ENCODE data around the gene GRK5.

GRK5 gene

DNA sequence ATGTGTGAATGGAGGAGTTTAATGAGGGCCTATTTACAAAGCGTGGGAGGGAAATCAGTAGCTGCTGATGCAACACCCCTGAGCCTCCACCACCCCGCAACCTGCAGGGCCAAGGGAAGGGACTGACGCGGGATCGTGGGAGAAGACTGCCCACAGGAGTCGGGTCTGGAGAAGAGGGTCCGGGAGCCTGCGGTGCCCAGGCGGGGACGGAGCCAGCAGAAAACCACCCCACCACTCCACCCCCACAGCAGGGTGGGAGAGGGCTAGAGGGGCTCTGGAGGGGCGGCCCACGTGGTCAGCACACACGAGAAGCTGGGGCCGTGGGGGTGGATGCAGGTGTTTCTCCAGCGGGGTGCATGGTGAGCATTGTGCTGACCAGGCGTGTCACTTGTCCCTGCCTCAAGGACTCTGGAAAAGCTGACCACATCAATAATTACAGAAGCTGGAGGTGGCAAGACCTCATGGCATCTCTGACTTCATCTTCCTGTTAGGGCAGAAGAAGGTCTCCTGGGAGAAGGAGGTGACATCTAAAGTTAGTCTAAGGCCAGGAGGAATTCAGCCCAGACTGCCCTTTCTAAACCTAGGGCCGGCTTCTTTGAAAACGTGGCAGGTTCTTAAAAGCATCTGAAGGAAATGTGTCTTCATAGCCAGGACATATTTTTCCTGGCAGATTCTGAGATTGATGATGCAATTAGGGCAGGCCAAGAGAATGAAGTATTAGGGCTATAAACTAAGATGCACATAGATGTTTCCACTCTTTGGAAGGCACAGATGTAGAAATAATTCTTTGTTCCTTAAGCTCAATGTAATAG, 184.3 kb downstream of the GRK5 start:
- no peak for DNase-seq

DNA sequence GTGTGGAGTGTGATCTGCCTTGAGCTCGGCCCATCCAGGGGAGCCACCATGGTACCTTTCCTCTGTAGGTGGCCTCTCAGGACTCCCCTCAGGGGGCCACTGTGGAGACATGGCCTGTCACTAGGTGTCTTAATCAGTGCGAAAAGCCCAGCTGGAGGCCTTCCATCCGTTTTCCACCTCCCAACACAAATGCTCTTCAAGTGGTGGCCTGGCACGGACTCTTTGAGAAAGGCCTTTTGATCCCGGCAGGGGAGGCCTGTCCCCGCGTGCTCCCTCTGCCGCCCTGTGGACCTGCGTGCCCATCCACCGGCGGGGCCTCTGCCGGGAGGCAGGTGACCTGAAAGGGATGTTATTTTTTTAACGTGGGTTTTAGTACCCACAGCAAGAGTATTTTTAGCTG, 185.6 kb downstream of the GRK5 start:
- DNase-seq: no peak

DNA sequence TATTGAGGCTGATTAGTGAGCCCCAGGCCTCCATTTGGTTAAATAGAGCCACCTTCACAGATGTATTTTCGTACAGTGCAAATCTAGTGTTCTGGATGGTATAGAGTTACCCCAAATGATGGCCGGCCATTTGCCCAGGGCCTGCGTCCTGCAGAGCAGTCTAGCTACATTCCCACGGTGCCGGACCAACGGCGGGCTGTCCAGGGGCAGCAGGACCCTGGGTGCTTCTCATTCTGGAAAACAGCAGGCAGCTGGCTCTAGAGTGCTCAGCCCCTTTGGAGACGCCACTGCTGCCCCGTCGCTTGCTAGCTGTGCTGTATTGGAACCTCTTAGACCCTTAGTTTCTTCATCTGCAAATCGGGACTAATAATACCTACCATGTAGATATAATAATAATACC, 186.1 kb downstream of the GRK5 start:
- no peak for DNase-seq

DNA sequence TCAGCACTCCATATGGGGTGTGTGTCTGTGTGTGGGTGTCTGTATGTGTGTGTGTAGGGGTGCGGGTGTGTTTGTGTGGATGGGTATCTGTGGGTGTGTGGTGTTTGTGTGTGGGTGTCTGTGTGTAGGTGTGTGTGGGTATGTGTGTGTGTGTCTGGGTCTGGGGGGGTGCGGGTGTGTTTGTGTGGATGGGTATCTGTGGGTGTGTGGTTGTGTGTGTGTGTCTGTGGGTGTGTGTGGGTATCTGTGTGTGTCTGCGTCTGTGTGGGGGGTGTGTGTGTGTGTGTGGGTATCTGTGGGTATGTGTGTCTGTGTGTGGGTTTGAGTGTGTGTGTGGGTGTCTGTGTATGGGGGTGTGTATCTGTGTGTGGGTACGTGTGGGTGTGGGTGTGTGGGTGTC, 186.5 kb downstream of the GRK5 start:
- no peak for DNase-seq

DNA sequence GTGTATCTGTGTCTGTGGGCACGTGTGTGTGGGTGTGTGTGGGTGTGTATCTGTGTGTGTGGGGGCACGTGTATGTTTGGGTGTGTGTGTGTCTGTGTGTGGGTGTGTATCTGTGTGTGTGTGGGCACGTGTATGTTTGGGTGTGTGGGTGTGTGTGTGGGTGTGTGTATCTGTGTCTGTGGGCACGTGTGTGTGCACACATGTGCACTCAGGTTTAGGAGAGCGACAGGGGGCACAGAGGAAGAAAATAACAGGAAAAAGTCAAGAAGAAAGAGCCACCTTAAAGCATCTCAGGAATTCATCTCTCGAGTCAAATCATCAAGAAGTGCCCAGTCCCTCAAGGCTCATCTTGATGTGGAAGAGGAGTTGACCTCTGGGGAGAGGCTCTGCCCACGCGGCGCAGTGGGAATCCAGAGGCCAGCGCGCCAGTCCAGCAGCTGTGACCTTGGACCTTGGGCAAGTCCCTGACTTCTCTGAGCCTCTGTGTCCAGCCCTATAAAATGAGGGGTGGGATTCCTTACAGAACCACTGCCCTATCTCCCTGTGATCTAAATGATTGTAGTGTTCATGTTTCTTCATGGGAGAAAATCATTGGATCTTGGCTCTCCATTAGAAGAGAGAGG, 187.4 kb downstream of the GRK5 start:
- DNase-seq: no peak

DNA sequence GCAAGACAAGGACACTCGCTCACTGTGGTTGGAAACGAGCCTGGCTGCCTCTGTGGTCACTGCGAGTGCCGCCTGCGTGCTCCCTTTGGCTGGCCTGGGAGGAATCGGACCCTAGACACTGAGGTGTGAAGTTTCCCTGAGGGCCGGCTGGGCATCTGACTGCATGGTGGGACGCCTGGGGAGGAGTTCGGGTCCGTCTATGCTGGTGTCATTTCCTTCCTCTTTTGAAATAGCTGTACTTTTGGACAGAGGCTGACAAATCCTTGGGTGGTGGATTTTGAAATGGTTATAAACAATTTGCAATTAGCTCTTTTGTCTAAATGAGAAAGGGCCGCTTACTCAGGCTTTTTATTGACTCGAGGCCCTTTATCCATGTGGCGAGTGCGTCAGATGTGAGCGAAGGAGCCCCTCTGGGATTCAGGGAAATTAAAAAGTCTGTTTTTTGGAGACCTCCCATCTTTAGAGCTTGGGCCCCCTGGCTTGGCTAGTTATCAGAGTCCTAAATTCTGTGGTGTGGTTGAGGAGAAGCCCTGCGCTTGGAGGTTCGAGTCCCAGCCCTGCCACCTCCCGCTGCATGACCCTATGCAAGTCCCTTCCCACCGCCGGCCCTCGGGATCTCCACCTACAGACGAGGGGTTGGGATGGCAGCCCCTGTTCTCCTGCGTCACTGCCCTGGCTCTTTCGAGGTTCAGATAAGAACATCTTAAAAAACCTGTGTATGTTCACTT, 188.1 kb downstream of the GRK5 start:
- DNase-seq: peak; percentile 47

DNA sequence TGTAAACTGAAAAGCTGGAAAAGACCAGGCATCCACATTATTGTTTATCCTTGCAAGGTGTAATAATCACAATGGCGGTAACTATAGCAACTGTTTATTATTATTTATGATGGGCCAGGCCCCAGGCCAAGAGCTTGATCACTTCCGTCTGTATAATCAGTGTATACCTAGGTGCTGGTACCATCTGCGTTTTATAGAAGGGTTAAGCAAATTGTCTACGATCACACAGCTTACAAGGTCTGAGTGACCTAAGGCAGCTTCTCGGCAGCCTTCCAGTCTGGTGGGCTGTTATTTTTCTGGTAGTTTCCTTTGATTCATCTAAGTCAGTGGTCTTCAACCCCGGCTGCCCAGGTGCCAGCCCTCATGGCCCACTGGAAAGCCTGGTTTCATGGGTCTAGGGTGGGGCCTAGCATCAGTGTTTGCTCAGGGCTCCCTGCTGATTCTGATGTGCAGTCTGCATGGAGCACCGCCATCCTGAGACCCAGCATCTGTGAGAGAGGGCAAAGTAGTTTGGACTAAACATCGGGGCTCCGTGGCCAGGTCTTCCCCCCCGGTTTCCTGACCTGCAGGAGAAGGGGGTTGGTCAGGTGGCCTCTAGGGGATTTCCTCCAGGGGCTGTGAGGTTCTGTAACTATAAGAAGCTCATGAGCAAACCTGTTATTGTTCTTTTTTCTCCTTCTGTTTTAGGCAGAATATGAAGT, 188.8 kb downstream of the GRK5 start:
- no peak for DNase-seq

DNA sequence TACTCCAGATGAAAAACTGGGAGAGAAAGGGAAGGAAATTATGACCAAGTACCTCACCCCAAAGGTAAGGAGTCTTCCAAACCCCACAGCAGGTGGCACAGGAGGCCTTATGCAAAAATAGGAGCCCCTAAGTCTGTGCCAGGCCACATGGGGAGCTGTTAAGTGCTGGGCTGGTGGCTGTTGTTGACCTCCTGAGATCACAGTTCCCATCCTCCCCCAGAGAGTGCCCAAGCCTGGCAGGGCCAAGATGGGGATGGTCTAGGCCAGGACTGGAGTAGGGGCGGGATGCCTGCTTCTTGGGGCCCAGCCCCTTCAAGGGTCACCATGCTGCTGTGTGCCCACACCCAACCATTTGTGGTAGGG, 189.3 kb downstream of the GRK5 start:
- DNase-seq: no peak

DNA sequence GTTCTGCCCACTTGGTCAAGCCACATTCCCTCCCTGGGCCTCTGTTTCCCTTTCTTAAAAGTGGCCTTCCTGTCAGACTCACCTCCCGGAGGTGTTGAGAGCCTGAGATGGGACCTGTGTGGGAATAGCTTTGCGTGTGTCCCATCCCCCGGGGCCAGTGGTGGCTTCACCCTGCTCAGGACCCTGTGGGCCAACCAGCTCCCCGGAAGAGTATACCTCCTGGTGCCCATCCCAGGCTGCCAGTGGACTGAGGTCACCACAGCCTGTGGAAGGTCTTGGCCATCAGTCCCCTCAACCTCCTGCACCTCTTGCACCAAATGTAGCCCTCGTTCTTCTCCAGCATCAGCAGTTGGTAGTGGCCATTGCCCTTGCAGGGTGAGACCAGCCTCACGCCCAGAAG, 190.0 kb downstream of the GRK5 start:
- no peak for DNase-seq

DNA sequence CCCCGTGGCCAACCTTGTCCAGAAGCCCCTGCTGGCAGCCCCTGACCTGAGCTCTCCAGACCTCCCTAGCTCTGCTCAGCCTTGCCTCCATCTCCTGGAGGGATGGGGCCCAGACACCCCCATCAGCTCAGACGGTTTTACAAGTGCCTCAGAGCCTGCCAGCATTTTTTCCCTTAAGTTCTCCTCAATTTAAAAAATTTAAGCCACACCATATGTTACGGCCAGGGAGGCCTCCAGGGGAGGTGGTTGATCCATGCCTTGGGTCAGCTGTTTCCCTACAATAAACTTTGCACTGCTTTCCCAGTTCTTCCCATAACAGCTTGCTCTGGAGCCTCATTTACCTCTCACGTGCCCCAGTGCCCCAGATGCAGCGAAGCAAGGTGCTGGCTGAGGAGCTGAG, 191.6 kb downstream of the GRK5 start:
- DNase-seq: no peak

DNA sequence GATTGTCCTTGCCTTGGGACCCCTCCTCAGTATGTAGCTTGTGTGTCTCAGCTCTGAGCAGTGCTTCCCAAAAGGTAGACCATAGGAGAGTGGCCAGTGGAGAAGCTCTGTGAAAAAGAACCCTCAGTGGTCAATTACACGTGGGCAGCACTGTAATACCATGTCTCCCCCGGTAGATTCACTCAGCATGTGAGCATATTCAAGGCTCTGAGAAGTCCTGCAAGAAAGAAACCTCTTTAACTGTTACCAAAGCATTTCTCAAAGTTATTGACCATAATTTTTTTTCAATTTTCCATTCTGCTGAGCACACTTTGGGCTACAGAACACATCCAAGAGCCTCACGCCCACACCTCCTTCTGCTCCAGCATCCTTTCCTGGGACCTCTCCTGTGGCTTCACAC, 192.1 kb downstream of the GRK5 start:
- DNase-seq: no peak

DNA sequence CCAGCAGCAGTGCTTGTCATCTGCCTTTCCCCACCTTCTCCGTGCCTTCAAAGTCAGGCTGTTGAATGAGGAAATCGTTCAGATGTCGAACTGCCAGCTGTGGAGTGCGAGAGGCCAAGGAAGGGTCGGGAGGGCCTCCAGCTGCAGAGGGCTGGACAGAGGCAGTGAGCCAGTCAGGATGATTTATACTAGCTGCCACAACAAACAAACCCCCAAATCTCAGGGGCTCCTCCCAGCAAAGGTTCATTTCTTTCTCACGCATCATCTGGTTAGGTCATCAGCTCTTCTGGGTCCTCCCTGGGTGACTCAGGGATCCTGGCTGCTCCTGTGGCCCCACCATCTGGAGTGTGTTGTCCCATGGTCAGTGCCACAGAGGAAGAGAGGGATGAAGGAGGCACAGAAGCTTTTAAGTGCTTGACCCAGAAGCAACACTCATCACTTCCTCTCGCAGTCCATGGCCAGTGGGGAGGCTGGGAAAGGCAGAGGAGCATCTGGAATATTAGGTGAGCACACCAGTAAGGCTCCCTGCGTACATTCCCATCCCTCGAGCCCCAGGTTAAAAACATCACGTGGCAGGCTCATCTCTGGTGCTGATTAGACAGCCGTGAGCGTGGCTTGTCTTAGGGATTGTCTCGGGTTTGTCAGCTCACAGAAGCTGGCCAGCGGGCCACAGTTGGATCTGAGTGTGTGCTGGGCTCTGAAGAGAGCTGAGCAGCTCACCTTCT, 194.5 kb downstream of the GRK5 start:
- no peak for DNase-seq

DNA sequence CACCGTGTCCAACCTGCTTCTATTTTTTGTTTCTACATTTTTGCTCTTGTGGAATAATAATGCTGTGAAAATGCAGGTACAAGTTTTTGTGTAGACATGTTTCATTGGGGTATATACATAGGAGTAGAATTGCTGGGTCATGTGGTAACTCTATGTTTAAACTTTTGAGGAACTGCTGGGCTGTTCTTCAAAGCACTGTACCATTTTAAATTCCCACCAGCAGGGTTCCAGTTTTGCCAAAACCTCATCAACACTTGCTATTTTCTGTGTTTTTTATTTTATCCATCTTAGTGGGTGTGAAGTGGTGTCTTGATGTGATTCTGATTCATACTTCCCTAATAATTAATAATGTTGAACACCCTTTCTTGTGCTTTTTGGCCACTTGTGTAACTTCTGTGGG, 196.6 kb downstream of the GRK5 start:
- DNase-seq: no peak

DNA sequence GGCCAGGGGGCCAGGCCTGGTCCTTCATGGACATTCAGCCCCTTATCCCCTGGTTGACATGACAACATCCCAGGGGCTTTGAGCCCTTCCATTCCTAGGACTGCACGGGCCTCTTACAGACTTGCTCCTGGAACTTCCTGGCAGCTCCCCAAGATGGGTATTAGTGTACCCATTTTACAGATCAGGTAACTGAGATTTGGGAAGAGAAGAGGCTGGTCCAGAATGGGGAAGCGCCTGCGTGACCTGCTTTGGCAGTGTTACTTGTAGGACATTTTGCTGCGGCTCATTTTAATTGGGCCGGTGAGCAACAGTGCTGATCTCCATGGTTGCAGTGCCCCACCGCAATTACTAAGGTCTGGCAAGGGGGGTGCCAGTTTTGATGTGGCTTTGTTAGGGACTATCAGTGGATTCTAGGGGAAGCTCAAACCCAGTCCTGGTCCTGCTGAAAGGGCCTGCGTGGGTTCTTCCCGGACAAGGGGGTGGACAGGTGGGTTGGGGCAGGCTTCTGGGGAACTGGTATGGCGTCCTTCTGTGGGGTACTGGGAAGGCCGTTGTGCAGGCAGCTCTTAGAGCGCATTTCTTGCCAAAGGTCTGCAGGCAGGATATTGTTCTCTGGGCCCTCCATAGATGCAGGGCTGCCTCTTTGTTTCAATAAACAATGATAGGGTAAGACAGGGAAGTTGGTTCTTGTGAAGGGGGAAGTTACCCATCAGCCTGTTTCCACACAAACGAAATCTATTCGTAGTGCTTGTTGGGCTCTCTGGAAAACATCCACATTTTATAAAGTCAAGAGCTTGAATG, 197.5 kb downstream of the GRK5 start:
- no peak for DNase-seq

DNA sequence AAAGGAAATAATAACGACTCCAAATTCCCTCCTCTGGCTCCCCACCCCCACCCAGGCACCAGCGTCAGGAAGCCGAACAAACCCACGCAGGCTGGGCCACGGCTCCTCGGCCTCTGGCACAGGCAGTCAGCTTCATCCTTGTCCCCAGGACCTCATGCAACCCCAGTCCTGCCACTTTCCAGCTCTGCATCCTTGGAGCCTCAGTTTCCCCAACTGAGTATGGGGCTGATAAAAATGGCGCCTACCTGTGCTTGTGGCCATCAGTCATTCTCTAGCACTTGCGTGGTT, 198.1 kb downstream of the GRK5 start:
- DNase-seq: no peak

DNA sequence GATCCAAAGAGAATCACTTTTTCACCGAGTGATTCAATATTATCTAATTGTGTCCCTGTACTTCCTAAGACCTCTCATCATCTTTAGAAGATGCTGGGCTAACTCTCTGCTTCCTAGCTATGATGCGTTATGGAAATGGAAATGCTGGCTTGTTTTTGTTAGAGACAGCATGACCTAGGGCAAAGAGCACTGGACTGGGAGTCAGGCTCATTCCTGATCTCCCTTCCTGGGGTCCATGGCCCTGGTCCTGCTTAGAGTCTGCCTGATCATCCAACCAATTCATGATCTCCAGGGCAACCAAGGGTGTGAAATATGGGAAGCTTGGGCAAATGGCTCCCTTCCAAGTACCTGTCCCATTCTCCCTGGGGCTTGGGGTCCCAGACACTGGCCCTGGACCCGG, 198.8 kb downstream of the GRK5 start:
- DNase-seq: no peak

DNA sequence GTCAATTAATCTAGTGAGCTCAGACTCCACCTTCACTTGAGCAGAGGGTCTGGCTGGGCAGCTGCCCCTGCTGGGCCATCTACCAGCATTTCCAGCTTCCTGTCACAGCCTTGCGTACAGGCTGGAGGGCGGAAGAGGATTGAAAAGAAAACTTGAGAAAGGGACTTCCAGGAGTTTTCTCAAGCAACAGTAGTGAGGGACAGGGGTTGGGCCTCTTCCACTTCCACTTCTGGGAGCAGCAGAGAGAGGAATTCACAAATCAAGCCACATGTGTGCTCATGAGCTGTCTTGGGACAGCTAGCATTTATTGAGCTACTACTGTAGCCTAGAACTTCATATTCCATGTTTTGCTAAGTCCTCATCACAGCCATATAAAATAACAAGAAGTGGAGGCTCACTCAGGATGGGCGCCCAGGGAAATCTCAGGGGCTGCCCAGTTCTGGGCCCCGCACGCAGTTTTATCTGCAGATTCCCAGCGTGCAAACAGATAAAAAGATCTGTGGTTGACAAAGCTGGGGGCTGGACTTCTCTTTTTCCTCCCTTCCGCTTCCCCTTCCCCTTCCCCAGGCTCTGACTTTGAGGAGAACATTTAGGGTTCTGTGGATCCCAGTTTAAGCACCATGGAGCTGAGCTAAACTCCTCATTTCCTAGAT, 199.4 kb downstream of the GRK5 start:
- DNase-seq: no peak

DNA sequence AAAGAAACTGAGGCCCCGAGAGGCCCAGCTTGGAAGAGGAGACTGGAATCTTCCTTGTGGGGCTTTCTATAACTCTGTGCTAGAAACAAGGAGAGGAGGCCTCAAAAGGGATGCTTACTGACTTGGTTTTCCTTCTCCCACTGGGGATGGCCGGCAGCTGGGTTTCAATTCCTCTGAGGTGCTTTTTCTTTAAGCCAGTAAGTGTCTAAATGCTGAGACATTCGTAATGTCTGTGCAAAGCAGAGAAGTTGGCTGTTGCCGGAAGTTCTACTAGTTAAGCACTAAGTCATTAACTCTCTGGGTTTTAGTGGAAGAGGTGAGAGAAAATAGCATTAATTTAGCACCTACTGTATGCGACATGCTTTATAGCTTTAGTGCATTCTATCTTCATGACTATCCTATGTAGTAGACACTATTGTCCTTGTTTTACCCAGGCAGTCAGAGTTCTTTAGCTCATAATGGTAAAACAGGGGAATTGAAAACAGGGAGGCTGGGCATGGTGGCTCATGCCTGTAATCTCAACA, 199.9 kb downstream of the GRK5 start:
- DNase-seq: no peak

DNA sequence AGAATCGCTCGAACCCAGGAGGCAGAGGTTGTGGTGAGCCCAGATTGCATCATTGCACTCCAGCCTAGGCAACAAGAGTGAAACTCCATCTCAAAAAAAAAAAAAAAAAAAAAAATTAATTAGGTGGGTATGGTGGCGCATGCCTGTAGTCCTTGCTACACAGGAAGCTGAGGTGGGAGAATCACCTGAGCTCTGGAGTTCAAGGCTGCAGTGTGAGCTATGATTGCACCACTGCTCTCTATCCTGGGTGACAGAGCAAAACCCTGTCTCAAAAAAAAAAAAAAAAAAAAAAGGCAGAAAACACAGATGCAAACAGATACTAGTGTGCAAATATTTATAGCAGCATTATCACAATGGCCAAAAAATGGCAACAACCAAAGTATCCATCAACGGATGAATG, 200.7 kb downstream of the GRK5 start:
- DNase-seq: no peak

DNA sequence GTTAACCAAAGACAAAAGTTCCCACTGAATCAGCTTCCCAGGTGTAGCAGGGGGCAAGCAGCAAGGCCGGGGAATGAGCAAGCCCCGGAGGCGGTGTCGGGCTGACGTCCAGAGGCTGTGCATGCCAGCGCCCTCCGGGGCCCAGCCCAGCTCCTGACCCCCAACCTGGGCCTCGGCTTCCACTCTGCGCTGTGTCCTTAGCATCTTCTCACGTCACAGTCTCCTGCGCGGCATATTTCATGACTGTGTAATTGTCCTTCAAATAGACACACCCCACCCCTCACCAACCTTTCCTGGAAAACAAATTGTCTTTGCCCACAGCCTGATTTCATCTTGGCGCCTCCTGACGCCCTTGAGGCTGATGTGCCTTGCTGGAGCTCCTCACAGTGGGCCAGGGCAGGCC, 201.6 kb downstream of the GRK5 start:
- DNase-seq: no peak

DNA sequence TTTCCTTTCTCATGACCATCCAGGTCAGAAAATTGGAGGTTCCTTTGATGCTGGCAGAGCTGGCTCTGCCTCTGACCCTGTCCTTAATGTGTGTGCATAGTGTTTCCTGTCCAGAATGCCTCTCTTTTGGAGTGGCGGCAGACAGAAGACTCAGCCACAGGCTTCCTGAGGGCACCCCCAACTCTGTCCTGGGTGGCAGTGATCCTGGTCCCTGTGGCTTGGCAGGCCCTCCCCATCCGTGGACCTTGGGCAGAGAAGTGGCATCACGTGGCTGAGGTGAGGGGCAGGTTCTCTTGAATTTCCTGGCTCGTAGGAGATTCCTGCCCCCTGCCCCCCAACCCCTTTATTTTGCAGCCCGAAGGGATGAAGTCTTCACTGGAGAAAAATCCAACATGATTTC, 202.0 kb downstream of the GRK5 start:
- DNase-seq: no peak

DNA sequence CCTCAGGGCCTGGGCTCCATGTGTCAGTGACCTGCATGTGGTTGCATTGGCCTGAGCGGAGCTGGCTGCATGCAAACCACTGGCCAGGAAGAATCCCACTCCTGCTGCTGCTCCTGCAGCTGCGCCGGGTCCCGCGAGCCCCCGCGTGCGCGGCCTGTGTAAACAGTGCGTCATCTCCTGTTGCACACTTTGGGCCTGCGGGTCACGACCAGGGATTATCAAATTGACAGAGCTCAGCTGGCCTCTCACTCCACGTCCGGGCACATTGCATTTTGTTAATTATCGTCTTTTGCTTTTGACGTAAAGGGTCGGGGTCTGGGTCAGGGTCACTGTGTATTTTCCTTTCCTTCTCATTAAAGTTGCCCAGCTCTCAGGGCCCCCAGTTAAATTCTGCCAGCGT, 202.5 kb downstream of the GRK5 start:
- DNase-seq: no peak

Measured in GF-D8 (cell line).